Fibroblast of peridontal ligament (primary cell): ENCODE data around the gene CCM2.
A peak's percentile ranks its signal among the peaks of the same experiment; 100 is the strongest.

Experiments
- DNase-seq: peaks from one replicate; pipeline ENCODE4 v3.0.0-alpha.2; 2010; ENCODE audit errors: extremely low read depth

The CCM2 gene

GRCh38 chr7:45000093-45001032 lies at the start of gene CCM2:
CCM2 (plus strand) TSS chr7:45000201; CDS start chr7:45000334, 133 bp downstream.
- DNase-seq: peak; percentile 35

GRCh38 chr7:44953156-44953555 lies 46.8 kb upstream of the CCM2 start:
- DNase-seq: no peak

GRCh38 chr7:44955733-44956132 lies 44.3 kb upstream of the CCM2 start:
- no peak for DNase-seq

- DNase-seq: no peak
Measured at GRCh38 chr7:44956157-44956766, 43.7 kb upstream of the CCM2 start.

DNA sequence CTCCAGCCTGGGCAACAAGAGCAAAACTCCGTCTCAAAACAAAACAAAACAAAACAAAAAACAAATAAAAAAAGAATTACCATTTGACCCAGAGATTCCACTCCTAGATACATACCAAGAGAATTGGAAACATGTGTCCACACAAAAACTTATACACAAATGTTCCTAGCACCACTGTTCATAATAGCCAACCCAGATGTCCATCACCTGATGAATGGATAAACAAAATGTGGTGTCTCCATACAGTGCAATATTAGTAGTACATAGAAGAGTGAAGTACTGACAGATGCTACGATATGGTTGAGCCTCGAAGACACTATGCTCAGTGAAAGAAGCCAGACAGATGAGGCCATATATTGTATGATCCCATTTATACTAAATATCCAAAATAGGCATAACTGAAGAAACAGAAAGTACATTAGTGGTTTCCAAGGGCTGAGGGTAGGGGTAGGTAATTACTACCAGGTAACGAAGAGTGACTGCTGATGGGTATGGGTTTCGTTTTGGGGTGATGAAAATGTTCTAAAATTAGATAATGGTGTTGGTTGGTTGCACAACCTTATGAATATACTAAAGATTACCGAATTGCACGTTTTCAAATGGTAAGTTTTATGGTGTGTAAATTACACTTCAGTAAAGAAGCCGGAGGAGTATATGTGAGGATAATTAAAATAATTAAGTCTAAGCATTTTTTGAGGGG lies 41.2 kb upstream of the CCM2 start:
- DNase-seq: peak; percentile 32

GRCh38 chr7:44959433-44959951 lies 40.5 kb upstream of the CCM2 start:
- peak; percentile 21 for DNase-seq

GRCh38 chr7:44960011-44960580 lies 39.9 kb upstream of the CCM2 start:
- DNase-seq: no peak

DNA sequence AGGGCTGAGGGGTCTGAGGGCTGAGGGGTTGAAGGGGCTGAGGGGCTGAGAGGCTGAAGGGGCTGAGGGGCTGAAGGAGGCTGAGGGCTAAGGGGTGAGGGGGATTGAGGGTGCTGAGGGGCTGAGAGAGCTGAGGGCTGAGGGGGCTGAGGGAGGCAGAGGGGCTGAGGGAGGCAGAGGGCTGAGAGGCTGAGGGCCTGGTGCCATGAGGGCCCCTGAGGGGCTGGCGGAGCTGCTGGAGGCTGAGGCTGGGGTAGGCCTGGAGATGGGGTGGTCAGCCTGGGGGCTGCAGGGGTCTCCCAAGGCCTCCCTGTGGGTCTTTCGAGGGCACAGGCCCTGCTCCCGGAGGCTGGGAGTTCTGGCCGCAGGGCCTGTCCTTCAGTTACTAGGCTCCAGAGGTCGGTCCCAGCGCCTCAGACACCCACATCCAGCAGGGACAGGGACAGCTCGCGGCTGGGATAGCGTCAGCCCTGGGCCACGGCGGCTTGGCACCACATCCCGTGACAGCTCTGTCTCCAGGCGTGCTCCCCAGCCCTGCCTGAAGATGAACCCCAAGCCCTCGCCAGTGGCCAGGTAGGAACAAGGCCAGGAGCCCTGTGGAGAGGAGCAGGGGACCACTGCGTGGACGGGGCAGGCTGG lies 38.0 kb upstream of the CCM2 start:
- no peak for DNase-seq

- DNase-seq: no peak
Measured at GRCh38 chr7:44962483-44963251, 37.3 kb upstream of the CCM2 start.

GRCh38 chr7:44963364-44964290 lies 36.4 kb upstream of the CCM2 start:
- no peak for DNase-seq

DNA sequence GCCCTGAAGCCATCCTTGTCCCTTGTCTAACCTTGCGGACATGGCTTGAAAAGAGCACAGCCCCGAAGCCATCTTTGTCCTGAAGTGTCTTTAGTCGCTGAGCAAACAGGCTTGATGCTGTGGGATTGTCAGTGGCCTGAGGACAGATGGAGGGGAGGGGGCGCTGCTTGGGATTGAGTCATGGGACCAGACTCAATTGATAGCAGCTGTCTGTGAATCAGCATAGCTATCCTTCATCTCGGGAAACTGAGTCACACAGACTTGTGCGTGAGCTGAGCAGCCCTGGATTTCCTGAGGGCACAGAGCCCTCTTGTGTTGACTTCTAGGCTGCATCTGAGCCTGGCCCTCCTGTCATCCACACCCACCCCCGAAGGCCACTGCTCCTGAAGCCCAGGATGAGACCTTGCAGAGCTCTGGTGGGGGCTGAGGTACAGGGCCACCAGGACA lies 35.6 kb upstream of the CCM2 start:
- no peak for DNase-seq

GRCh38 chr7:44964831-44965440 lies 35.1 kb upstream of the CCM2 start:
- DNase-seq: no peak

- DNase-seq: no peak
Measured at GRCh38 chr7:44965441-44965903, 34.5 kb upstream of the CCM2 start.

- DNase-seq: no peak
Measured at GRCh38 chr7:44965937-44966730, 33.9 kb upstream of the CCM2 start.

DNA sequence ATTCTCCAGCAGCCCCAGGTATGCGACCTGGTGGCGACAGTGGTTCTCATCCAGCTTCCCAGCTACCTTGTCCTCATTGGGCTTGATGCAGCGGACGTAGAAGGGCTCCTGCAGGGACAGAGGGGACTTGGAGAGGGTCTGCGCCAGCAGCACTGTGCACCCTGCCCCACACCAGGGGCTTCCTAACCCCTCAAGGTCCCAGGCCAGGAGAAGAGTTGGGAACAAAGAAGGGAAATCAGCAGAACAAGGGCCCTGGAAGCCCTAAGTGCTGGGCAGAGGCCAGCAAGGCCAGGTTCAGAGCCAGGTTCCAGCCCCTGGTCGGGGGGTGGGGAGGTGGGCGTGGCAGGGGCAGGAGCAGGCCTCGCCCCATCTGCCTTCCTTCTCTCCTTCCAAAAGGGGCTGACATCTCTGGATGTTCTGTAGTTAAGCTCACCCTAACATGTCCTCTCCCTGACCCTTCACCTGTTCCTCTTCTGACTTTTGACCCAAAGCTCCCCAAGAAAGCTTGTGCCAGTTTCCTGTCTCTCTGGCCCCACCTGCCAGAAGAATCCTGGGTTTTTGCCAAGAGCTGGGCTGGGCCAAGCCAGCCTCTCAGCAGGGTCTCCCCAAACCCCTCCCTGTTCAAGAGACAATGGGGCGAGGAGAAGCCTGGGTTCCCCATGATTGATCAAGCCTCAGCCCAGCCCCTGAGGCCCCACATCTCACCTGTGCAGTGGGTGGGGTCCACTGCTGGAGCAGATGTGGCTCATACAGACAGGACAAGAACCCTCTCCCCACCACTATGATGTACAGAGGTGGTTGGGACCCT lies 33.1 kb upstream of the CCM2 start:
- no peak for DNase-seq

DNA sequence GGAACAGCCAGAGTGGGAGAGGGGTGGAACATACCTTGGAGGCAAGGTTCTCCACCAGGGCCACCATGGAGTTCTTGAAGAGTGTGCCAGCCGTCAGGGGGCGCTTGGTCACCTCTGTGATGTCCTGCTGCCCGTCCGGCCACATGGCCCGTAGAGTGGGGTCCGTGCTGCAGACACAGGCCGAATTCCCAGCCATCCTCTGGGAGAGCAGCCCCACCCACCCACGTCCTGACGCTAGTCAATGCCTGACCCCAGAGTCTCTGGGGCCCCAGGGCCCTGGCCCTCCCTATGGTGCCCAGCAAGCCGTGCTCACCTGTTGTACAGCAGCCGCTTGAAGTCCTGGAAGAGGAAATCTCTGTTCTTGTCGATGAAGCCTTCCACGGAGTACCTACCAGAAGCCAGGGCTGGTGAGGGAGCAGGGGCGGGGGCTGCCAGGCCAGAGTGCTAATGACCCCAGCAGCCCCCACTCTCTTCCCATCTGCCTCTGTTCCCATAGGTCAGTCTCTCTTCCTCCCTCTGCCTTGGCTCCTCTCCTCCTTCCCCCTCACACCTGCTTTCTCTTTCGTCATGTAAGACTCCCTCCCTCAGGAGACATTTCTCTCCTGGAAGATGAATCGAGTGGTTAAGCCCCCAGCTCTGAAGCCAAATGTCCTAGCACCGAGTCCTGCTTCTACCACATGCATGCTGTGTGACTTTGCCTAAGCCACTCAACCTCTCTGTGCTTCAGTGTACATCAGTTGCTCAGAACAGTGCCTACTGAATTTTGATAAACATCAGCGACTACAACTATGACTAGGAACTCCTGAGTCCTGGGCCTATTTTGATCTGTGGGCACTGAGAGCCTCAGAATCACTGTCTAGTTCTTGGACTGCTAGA lies 32.2 kb upstream of the CCM2 start:
- no peak for DNase-seq
